Esophagus squamous epithelium (tissue), 4 donors: Measurements from ENCODE around the gene GLB1L3.

Experiments
- CTCF ChIP-seq, 6 experiments: fragments of 450-650 bp in 4 of 6; fragments of 200-600 bp in 2 of 6; sonication (generic) in 2 of 6; IDR thresholded peaks; one replicate each; pipeline ENCODE4 v1.5.1; 2016 to 2019; ENCODE audit warnings: antibody characterized with exemption in 6 of 6, mild to moderate bottlenecking in 4 of 6, moderate library complexity in 4 of 6
- POLR2A ChIP-seq, 4 donors: fragments of 450-650 bp; IDR thresholded peaks; one replicate each; pipeline ENCODE4 v1.6.1; 2017; ENCODE audit warnings: antibody characterized with exemption in 4 of 4, mild to moderate bottlenecking in 4 of 4, moderate library complexity in 3 of 4

GRCh38 chr11:134229126-134229790 lies 46.9 kb upstream of the GLB1L3 start:
- no peak for TF ChIP-seq CTCF (IDR thresholded peaks at IDR 0.05)
- no peak for TF ChIP-seq POLR2A (IDR thresholded peaks at IDR 0.05)
